ENCODE measurements around the gene FER1L5. TPM values are rescaled to one million over a fixed set of nuclear protein-coding genes. Genes with fewer than 3 reads are reported as not detected.

FER1L5 gene
- total RNA-seq, 2 donors from 2014 or later, result not detected

DNA sequence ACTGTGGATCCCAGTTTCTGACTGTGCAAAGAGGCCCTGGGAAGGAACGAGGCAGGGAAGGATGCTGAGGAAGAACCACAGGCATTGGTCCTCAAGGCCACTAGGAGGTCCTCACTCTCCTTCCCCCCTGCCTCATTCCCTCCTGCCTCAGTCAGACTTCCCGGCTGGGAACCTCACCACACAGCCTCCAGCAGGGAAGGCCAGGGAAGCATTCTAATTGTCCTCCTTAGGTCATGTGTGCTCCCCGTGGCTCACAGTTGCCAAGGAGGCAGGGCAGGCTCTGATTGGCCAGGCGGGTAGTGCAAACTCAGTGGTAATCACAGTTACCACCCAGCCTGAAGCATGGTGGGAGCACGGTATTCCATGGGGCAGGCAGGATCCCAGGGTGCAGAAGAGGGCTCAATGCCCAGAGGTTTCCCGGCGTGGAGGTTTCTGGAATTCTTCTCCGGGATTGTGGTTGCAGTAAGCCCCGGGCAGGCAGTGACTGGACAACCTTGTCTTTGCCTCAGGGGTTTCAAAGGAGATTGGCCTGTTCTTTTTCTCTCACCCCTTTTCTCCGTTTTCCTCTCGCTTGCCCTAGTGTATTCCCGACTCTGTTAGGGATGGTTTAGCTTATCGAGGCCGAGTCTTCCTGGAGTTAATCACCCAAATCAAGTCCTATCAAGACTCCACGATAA is 27.1 kb downstream of the FER1L5 start:
- Histone ChIP-seq H3K4me3 (no peak overlapping the region), H3K27ac (no peak overlapping the region), H3K36me3 (no peaks in the 10 kb centered on the region), H3K27me3 (no peaks in the 10 kb centered on the region), H3K9me3 (no peaks in the 10 kb centered on the region), H3K4me1 (peaks cover 0 to 12% of the 10 kb centered on the region in 2 donors)
- no peak for TF ChIP-seq CTCF (IDR thresholded peaks at IDR 0.05)
- no peak for DNase-seq (ENCODE audit: low spot score)

- TF ChIP-seq CTCF (IDR thresholded peaks at IDR 0.05), result no peak
- no peaks in the 10 kb centered on the region for H3K36me3 ChIP-seq
- H3K4me1 ChIP-seq, result peaks cover 0 to under 1% of the 10 kb centered on the region in 2 donors
These were observed 37.3 kb downstream of the FER1L5 start for GRCh38 chr2:96679848-96680247.

GRCh38 chr2:96680561-96681141 is 38.1 kb downstream of the FER1L5 start:
- DNase-seq (ENCODE audit: low spot score), result no peak
- no peak overlapping the region for H3K27ac ChIP-seq
- no peaks in the 10 kb centered on the region for H3K9me3 ChIP-seq
- no peaks in the 10 kb centered on the region for H3K36me3 ChIP-seq
- no peak for TF ChIP-seq CTCF (IDR thresholded peaks at IDR 0.05)
- H3K4me3 ChIP-seq, result no peak overlapping the region
- H3K27me3 ChIP-seq, result no peaks in the 10 kb centered on the region
- peaks cover 0 to 8% of the 10 kb centered on the region in 2 donors for H3K4me1 ChIP-seq

More at GRCh38 chr2:96679848-96680247, 37.3 kb downstream of the FER1L5 start:
- no peak for DNase-seq (ENCODE audit: low spot score)
- Histone ChIP-seq H3K27ac (no peak overlapping the region), H3K27me3 (no peaks in the 10 kb centered on the region), H3K4me3 (no peak overlapping the region), H3K9me3 (no peaks in the 10 kb centered on the region)

DNA sequence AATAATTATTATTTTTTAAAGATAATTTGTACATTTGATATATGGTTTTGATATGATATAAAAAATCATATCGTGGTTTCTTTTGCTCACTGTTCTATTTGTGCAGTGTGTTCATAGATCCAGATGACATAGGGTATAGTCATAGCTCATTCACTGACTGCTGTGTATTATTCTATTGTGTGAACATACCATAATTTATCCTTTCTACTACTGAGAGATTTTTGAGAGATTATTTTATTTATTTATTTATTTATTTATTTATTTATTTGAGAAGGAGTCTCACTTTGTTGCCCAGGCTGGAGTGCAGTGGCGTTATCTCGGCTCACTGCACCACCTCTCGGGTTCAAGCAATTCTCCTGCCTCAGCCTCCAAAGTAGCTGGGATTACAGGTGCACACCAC is 39.0 kb downstream of the FER1L5 start:
- Histone ChIP-seq H3K4me1 (peaks cover 0 to 15% of the 10 kb centered on the region in 2 donors), H3K27ac (no peak overlapping the region), H3K36me3 (no peaks in the 10 kb centered on the region), H3K4me3 (no peak overlapping the region), H3K9me3 (no peaks in the 10 kb centered on the region), H3K27me3 (no peaks in the 10 kb centered on the region)
- no peak for DNase-seq (ENCODE audit: low spot score)
- no peak for TF ChIP-seq CTCF (IDR thresholded peaks at IDR 0.05)

GRCh38 chr2:96683307-96683706 is 40.7 kb downstream of the FER1L5 start:
- H3K27me3 ChIP-seq, result no peaks in the 10 kb centered on the region
- no peak overlapping the region for H3K4me3 ChIP-seq
- H3K36me3 ChIP-seq, result no peaks in the 10 kb centered on the region
- peaks cover 0 to 15% of the 10 kb centered on the region in 2 donors for H3K4me1 ChIP-seq
- TF ChIP-seq CTCF (IDR thresholded peaks at IDR 0.05), result no peak
- H3K27ac ChIP-seq, result no peak overlapping the region
- no peak for DNase-seq (ENCODE audit: low spot score)
- no peaks in the 10 kb centered on the region for H3K9me3 ChIP-seq
